ENCODE measurements around the gene KASH5.

KASH5 gene

DNA sequence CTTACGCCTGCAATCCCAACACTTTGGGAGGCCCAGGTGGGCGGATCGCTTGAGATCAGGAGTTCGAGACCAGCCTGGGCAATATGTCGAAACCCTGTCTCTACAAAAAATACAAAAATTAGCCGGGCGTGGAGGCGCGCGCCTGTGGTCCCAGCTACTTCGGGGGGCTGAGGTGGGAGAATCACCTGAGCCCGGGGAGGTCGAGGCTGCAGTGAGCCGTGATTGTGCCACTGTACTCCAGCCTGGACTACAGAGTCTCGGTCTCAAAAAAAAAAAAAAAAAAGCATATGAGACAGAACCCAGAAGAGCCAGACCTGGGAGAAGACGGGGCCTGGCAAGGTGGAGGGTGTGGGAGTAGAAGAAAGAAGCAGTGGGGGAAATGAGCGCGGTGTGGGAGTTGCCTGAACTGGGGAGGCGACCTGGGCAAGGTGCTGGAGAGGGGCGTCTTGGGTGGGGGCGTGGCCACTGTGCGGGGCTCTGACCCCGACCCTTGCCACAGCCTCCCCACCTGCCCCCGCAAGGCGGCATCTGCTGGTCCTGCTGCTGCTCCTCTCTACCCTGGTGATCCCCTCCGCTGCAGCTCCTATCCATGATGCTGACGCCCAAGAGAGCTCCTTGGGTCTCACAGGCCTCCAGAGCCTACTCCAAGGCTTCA is 23.8 kb upstream of the KASH5 start:
- Histone ChIP-seq H3K4me1 (ENCODE audit: control insufficient read depth, insufficient read depth, low read length) (peaks cover 14% of the 10 kb centered on the region), H3K27ac (ENCODE audit: extremely low read depth, low read depth, low read length) (peak overlapping the region; percentile 52; the same call in 1 of the 2 replicates), H3K4me3 (ENCODE audit: low read depth, low read length) (peak overlapping the region; percentile 8), H3K36me3 (ENCODE audit: control insufficient read depth in 2 of 2, insufficient read depth in 1 of 2, low read length in 2 of 2) (peaks cover 1 to 5% of the 10 kb centered on the region in 2 experiments; a peak in 2 of 3 replicates), H3K9me3 (ENCODE audit: control insufficient read depth, insufficient read depth, low read depth, low read length) (no peaks in the 10 kb centered on the region)
- CTCF ChIA-PET, result no interaction called here
- POLR2A ChIA-PET, result interaction anchor here (0.7 kb wide), 1 partner anchor 339 kb away, joined by 3 read pairs; no protein-coding TSS in a partner anchor
- no peak for TF ChIP-seq ZBTB49 (tag by site-specific recombination; IDR thresholded peaks at IDR 0.05; ENCODE audit: low read depth)
- no peak; the same call in 1 of the 2 replicates for TF ChIP-seq GLIS1 (tag by site-specific recombination; IDR thresholded peaks at IDR 0.05)
- no peak for TF ChIP-seq ZNF239 (tag by site-specific recombination; IDR thresholded peaks at IDR 0.05)
- no peak for TF ChIP-seq ZNF114 (tag by site-specific recombination; IDR thresholded peaks at IDR 0.05)
- TF ChIP-seq IKZF3 (tag by site-specific recombination; IDR thresholded peaks at IDR 0.05), result no peak
- TF ChIP-seq ZNF707 (tag by site-specific recombination; IDR thresholded peaks at IDR 0.05), result no peak
- TF ChIP-seq ZNF561 (tag by site-specific recombination; IDR thresholded peaks at IDR 0.05; ENCODE audit: borderline replicate concordance), result no peak
- no peak for TF ChIP-seq ZNF837 (tag by site-specific recombination; IDR thresholded peaks at IDR 0.05)
- TF ChIP-seq ZFHX2 (tag by site-specific recombination; conservative IDR thresholded peaks at IDR 0.05), result peak; percentile 96
- TF ChIP-seq YY2 (tag by site-specific recombination; IDR thresholded peaks at IDR 0.05), result no peak
- TF ChIP-seq, protein P1, sequence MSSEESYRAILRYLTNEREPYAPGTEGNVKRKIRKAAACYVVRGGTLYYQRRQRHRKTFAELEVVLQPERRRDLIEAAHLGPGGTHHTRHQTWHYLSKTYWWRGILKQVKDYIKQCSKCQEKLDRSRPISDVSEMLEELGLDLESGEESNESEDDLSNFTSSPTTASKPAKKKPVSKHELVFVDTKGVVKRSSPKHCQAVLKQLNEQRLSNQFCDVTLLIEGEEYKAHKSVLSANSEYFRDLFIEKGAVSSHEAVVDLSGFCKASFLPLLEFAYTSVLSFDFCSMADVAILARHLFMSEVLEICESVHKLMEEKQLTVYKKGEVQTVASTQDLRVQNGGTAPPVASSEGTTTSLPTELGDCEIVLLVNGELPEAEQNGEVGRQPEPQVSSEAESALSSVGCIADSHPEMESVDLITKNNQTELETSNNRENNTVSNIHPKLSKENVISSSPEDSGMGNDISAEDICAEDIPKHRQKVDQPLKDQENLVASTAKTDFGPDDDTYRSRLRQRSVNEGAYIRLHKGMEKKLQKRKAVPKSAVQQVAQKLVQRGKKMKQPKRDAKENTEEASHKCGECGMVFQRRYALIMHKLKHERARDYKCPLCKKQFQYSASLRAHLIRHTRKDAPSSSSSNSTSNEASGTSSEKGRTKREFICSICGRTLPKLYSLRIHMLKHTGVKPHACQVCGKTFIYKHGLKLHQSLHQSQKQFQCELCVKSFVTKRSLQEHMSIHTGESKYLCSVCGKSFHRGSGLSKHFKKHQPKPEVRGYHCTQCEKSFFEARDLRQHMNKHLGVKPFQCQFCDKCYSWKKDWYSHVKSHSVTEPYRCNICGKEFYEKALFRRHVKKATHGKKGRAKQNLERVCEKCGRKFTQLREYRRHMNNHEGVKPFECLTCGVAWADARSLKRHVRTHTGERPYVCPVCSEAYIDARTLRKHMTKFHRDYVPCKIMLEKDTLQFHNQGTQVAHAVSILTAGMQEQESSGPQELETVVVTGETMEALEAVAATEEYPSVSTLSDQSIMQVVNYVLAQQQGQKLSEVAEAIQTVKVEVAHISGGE (tag by site-specific recombination; conservative IDR thresholded peaks at IDR 0.05; ENCODE audit: low read depth), result no peak
- TF ChIP-seq ZFP69B (tag by site-specific recombination; IDR thresholded peaks at IDR 0.05), result 0 out of 2 replicates have a peak, but pooled peaks have one; percentile 47
- no peak for TF ChIP-seq REPIN1 (tag by site-specific recombination; IDR thresholded peaks at IDR 0.05; ENCODE audit: low read depth)
- no peak for TF ChIP-seq ZBTB7A (tag by site-specific recombination; IDR thresholded peaks at IDR 0.05; ENCODE audit: low read depth)
- no peak for TF ChIP-seq GLI2 (tag by site-specific recombination; IDR thresholded peaks at IDR 0.05; ENCODE audit: borderline replicate concordance, low read depth)
- no peak for TF ChIP-seq ZNF416 (tag by site-specific recombination; IDR thresholded peaks at IDR 0.05)
- no peak for TF ChIP-seq HOXA7 (CRISPR knock-in tag; IDR thresholded peaks at IDR 0.05; ENCODE audit: borderline replicate concordance)
- no peak for TF ChIP-seq ZNF423 (tag by site-specific recombination; IDR thresholded peaks at IDR 0.05)
- TF ChIP-seq KLF7 (tag by site-specific recombination; IDR thresholded peaks at IDR 0.05; ENCODE audit: borderline replicate concordance), result 0 out of 2 replicates have a peak, but pooled peaks have one; percentile 4
- TF ChIP-seq, protein P2, sequence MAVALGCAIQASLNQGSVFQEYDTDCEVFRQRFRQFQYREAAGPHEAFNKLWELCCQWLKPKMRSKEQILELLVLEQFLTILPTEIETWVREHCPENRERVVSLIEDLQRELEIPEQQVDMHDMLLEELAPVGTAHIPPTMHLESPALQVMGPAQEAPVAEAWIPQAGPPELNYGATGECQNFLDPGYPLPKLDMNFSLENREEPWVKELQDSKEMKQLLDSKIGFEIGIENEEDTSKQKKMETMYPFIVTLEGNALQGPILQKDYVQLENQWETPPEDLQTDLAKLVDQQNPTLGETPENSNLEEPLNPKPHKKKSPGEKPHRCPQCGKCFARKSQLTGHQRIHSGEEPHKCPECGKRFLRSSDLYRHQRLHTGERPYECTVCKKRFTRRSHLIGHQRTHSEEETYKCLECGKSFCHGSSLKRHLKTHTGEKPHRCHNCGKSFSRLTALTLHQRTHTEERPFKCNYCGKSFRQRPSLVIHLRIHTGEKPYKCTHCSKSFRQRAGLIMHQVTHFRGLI (tag by site-specific recombination; IDR thresholded peaks at IDR 0.05), result 0 out of 2 replicates have a peak, but pooled peaks have one; percentile 20
- no peak for TF ChIP-seq ZNF596 (tag by site-specific recombination; IDR thresholded peaks at IDR 0.05)
- TF ChIP-seq ZNF692 (tag by site-specific recombination; IDR thresholded peaks at IDR 0.05), result 0 out of 2 replicates have a peak, but pooled peaks have one; percentile 5
- TF ChIP-seq ZNF791 (tag by site-specific recombination; IDR thresholded peaks at IDR 0.05), result no peak
- TF ChIP-seq BCL11A (tag by site-specific recombination; IDR thresholded peaks at IDR 0.05; ENCODE audit: low read depth), result no peak
- no peak for TF ChIP-seq MZF1 (tag by site-specific recombination; IDR thresholded peaks at IDR 0.05; ENCODE audit: borderline replicate concordance)
- peak; percentile 14; the same call in 1 of the 2 replicates for TF ChIP-seq ZBTB21 (tag by site-specific recombination; IDR thresholded peaks at IDR 0.05)
- no peak for TF ChIP-seq ZNF600 (tag by site-specific recombination; IDR thresholded peaks at IDR 0.05)
- no peak for TF ChIP-seq ZNF362 (tag by site-specific recombination; IDR thresholded peaks at IDR 0.05)
- 0 out of 2 replicates have a peak, but pooled peaks have one; percentile 12 for TF ChIP-seq ZNF501 (tag by site-specific recombination; IDR thresholded peaks at IDR 0.05)

Data from HEK293 (cell line).